NCI-H2029 (cell line): Measurements from ENCODE around the gene MTUS2.
"Not testable (repeated sequence)": the region's sequence is repeated elsewhere in the genome, so short reads cannot be mapped to it uniquely, and the experiment has no call there.

Source experiments
- DNase-seq: peaks from one replicate; lab custom pipeline; 2025; lab: John Stamatoyannopoulos, UW

Gene MTUS2

DNA sequence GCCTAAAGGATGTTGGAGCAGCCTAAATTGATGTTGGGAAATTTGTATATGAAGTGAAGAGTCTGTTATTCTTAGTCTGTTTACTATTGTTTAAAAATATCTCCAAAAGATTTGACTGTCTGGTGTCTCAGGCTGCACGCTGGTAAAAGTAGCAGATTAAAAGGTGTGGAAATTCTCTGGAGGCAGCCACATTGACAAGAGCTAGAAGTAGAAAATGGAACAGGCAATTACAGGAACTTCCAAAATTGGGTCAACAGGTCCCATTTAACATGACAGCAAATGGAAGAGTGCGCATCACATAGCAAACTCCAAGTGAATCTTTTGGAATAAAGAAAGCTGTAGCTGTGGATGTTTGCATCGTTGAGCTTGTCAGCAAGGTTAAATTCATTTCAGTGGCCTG lies 138.3 kb downstream of the MTUS2 start:
- DNase-seq: no peak

DNA sequence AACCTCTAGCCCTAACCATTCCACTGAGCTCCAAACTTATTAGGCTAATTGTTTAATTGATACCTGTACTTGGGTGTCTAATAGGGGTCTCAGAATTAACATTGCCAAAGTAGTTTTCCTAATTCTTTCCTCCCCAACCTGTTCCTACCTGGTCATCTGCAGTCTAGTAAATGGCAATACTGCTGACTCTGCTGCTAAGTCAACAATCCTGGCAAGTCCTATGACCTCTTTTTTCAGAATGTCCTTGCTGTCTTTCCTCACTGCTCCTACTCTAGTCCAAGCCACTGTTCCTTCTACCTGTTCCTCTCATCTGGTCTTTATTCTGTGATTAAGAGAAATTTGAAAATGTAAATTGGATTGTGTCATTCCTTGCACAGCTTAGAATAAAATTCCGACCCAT lies 143.9 kb downstream of the MTUS2 start:
- no peak for DNase-seq

DNA sequence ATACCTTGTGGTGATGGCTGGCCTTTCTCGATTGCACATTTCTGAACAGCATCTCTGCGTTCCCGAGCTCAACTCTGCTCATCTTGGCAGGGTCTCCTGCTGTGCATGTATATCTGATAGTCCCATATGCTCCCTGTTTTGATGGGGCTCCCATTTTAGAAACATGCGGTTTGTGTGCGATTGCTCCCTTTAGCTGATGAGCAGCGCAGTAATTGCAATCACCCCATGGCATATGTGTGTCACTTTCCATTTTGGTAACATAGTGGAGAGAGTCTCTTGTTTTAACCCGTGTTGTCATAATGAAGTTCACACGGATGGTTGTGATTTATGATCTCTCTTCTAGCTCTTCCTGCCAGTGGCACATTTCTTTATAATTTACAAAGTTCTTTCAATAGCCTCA lies 144.7 kb downstream of the MTUS2 start:
- DNase-seq: no peak

- DNase-seq: no peak
These were observed 147.1 kb downstream of the MTUS2 start for GRCh38 chr13:28967029-28967915.

- DNase-seq: no peak
These were observed 156.1 kb downstream of the MTUS2 start for GRCh38 chr13:28976195-28976594.

DNA sequence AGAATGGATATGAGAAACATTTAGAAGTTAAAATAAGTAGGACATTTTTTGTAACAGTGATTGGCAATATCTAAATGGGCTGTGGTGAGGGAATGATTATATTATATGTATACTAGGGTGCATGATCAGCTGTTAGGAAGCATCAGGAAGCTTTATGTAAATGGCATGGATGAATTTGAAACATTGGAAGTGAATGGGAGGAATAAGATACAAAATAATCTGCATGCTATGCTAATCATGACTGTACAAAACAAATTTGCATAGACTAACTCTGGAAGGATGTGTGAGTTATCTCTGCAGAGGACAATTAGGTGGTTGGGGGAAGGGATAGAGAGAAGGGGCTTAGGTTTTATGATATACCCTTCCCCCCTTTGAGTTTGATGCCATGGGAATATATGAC lies 156.5 kb downstream of the MTUS2 start:
- DNase-seq: no peak

DNA sequence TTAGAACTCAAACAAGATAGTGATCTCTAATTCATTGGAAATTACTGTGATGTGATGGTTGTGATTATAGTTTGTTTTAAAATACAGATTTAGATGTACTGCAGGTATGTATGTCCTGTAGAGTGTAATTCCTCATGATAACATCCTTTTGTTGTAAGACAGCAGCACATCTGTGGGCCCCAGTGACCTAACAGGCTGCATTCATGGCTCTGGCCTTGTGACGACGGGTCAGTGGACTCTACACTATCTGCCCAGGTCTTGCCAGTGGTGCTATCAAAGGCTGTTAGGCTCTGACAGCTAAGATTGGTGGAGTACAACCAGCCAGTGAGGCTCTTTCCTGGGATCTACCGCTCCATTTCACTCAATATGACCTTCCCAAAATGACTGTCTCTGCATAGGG lies 158.4 kb downstream of the MTUS2 start:
- no peak for DNase-seq

DNA sequence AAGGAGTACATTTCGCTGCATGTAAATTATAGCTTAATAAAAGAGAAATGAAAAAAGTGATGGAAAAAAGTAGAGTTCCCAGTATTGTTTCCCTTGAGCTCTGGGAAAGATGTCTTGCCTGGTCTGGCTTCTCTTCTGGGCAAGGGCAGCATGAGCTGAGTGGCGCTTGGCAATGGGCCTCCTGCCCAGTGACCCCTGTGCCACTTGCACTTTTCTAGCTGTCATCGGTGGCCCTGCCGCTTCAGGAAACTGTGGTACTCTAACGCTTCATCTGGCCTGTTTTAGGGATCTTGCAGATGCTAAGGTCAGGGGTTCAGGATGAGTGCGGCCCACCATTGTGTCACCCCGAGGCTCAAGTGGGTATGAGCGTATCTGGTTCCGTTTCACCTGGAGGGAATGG lies 161.4 kb downstream of the MTUS2 start:
- DNase-seq: no peak

GRCh38 chr13:28983641-28984040 lies 163.5 kb downstream of the MTUS2 start:
- peak; percentile 39 for DNase-seq

GRCh38 chr13:28984326-28984725 lies 164.2 kb downstream of the MTUS2 start:
- DNase-seq: no peak

GRCh38 chr13:28984825-28985224 lies 164.7 kb downstream of the MTUS2 start:
- DNase-seq: no peak

- DNase-seq: not testable (repeated sequence)
These were observed 170.2 kb downstream of the MTUS2 start for GRCh38 chr13:28990378-28990777.

DNA sequence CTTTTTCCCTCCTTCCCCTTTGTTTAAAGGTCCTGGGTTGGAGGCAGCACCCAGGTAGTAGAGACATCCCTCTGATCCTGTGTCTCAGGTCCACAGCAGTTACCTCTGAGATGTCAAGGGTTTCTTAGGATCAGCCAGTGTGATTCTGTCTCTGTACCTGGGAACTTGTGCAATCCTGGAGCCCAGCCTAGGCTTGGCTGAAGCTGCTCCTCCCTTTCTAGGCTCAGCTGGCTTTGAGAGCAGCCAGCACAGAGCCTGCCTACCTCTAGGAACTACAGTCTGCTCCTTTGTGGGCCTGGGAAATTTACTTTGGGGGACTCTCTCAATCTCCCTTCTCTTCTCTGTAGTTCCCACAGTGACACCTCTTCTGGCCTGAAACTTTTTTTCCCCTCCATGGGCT lies 171.6 kb downstream of the MTUS2 start:
- DNase-seq: no peak

- DNase-seq: no peak
These were observed 180.7 kb downstream of the MTUS2 start for GRCh38 chr13:29000826-29001225.

GRCh38 chr13:29005035-29005762 lies 185.1 kb downstream of the MTUS2 start:
- no peak for DNase-seq

GRCh38 chr13:29005763-29006120 lies 185.6 kb downstream of the MTUS2 start:
- no peak for DNase-seq

DNA sequence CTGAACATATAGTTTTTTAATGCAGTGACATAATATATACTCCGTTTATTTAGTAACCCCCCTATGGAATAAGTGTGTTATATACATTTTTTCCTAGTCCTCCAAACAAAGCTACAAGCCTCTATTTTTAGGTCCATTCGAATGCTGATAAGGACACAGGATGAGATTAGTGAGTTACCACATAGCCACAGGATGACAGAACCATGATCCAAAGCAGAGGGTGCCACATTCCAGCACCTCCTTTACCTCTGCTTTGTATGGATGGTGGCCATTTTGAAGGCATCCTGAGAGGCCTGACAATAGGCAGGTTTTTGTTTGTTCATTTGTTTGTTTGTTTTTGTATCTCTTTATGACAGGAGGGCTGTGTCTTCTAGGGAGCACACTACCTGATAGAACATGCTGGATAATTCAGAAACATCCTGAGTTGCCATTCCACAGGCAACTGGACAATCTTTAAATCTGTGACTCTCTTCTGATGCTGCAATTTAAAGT lies 186.3 kb downstream of the MTUS2 start:
- no peak for DNase-seq

- no peak for DNase-seq
These were observed 188.2 kb downstream of the MTUS2 start for GRCh38 chr13:29008296-29008695.

DNA sequence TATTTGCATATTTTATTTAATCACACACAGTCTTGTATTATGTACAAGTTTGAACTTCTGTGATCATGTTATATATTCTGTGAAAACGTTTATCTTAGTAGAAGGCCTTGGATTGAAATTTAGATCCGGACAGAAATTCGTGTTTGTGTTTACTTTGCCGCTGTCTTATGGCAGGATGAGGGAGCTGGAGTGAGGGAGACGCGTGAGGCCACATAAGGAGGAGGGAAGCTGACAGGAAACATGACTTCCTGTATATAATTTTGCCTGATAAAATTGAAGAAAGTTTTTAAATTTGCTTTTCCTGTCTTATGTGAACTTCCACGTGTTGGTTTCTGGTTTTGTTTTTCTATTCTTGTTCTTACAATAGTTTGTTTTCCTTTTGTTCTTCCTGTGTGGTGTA lies 200.2 kb downstream of the MTUS2 start:
- DNase-seq: no peak

GRCh38 chr13:29021311-29021710 lies 201.2 kb downstream of the MTUS2 start:
- DNase-seq: no peak

GRCh38 chr13:29021717-29022116 lies 201.6 kb downstream of the MTUS2 start:
- DNase-seq: no peak

DNA sequence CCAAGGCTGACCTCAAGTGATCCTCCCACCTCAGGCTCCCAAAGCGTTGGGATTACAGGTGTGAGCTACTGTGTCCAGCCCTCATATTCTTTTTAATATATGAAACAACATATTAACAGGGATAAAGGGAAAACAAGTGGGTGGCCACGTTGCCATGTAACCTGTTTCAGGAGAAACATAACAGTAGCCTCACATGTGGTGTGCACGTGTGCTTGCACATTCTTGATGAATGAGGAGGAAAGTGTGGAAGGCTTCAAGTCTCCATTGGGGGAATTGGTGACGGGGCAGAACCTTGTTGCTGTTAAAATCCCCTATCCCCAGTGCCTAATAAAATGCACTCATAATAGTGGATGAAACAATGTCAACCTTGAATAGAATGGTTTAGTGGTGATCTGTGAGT lies 202.3 kb downstream of the MTUS2 start:
- no peak for DNase-seq

DNA sequence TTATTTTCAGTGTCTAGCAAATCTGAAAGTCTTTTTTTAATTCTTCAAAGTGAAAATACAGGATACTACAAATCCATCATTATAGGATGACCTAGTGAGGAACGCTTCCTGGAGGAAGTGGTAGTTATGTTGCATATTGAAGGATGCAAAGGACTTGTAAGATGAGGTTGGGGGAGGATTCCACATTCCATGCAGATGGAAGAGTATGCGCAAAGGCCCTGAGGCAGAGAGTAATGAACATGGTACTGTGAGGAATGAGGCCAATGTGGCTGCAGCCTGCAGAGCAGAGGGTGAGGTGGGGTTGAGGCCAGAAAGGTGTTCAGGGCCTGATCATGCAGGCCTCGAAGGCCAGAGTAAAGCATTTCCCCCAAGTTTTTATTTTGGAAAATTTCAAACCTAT lies 202.8 kb downstream of the MTUS2 start:
- DNase-seq: no peak
